WTC11 (cell line): Measurements from ENCODE around the gene FRMD5. TPM values are rescaled to one million over a fixed set of nuclear protein-coding genes. Genes with fewer than 3 reads are reported as not detected.

Source experiments
- ATAC-seq: fragments of 200-7000 bp; cut with Tn5 transposase; 2 replicates; pipeline ENCODE4 v1.10.0; 2021; ENCODE audit warnings: mild to moderate bottlenecking, moderate library complexity
- CTCF ChIA-PET: fragments of 300-600 bp; sonication (Branson Sonifier 250); formaldehyde crosslinking; loops from one replicate; lab custom pipeline; 2021; ENCODE audit warnings: antibody characterized with exemption; lab: Charles Lee
- POLR2A ChIA-PET: fragments of 350-600 bp; sonication (Branson Sonifier 250); formaldehyde crosslinking; loops from one replicate; lab custom pipeline; 2021; ENCODE audit warnings: antibody characterized with exemption; lab: Charles Lee
- DNase-seq: peaks from one replicate; pipeline ENCODE4 v3.0.0; 2021; ENCODE audit warnings: low spot score
- H3K27ac Mint-ChIP-seq: 2 replicates; pipeline ENCODE4 v1.8.0; 2021; ENCODE audit warnings: mixed read lengths
- H3K27me3 Mint-ChIP-seq: 2 replicates; pipeline ENCODE4 v1.8.0; 2021; ENCODE audit warnings: low read depth, mild to moderate bottlenecking, moderate library complexity, mixed read lengths
- H3K36me3 Mint-ChIP-seq: 2 replicates; pipeline ENCODE4 v1.8.0; 2021; ENCODE audit warnings: mixed read lengths
- H3K4me1 Mint-ChIP-seq: 2 replicates; pipeline ENCODE4 v1.8.0; 2022; ENCODE audit warnings: mixed read lengths
- H3K4me3 Mint-ChIP-seq: 2 replicates; pipeline ENCODE4 v1.8.0; 2021; ENCODE audit warnings: mild to moderate bottlenecking, moderate library complexity, mixed read lengths
- H3K9me3 Mint-ChIP-seq: 2 replicates; pipeline ENCODE4 v1.8.0; 2021; ENCODE audit warnings: mixed read lengths
- ARID4B ChIP-seq: sonication (generic); formaldehyde crosslinking; IDR thresholded peaks from 2 replicates; pipeline ENCODE4 v1.8.0; 2023; ENCODE audit warnings: missing genetic modification reagents, mild to moderate bottlenecking, borderline replicate concordance
- ATF1 ChIP-seq: sonication (generic); formaldehyde crosslinking; IDR thresholded peaks from 2 replicates; pipeline ENCODE4 v1.8.1; 2023; ENCODE audit warnings: mild to moderate bottlenecking, moderate library complexity, missing genetic modification reagents
- E2F1 ChIP-seq: sonication (generic); formaldehyde crosslinking; IDR thresholded peaks from 2 replicates; pipeline ENCODE4 v1.8.0; 2022; ENCODE audit warnings: mild to moderate bottlenecking, missing genetic modification reagents
- E2F4 ChIP-seq: sonication (generic); formaldehyde crosslinking; IDR thresholded peaks from 2 replicates; pipeline ENCODE4 v1.8.1; 2022; ENCODE audit warnings: low read depth, mild to moderate bottlenecking, moderate library complexity, missing genetic modification reagents, borderline replicate concordance
- ELF4 ChIP-seq: sonication (generic); formaldehyde crosslinking; IDR thresholded peaks from 2 replicates; pipeline ENCODE4 v1.8.1; 2022; ENCODE audit warnings: low read depth, mild to moderate bottlenecking, moderate library complexity, missing genetic modification reagents
- FOXJ3 ChIP-seq: sonication (generic); formaldehyde crosslinking; IDR thresholded peaks from 2 replicates; pipeline ENCODE4 v1.9.0; 2021; ENCODE audit warnings: missing genetic modification reagents, mild to moderate bottlenecking, borderline replicate concordance
- FOXK1 ChIP-seq: sonication (generic); formaldehyde crosslinking; IDR thresholded peaks from 2 replicates; pipeline ENCODE4 v1.8.0; 2022; ENCODE audit warnings: mild to moderate bottlenecking, moderate library complexity, missing genetic modification reagents
- FOXP1 ChIP-seq: sonication (generic); formaldehyde crosslinking; IDR thresholded peaks from 2 replicates; pipeline ENCODE4 v1.8.0; 2022; ENCODE audit warnings: missing genetic modification reagents, mild to moderate bottlenecking, moderate library complexity, borderline replicate concordance
- FOXP4 ChIP-seq: sonication (generic); formaldehyde crosslinking; IDR thresholded peaks from 2 replicates; pipeline ENCODE4 v1.8.0; 2022; ENCODE audit warnings: mild to moderate bottlenecking, missing genetic modification reagents
- IRF1 ChIP-seq: sonication (generic); formaldehyde crosslinking; IDR thresholded peaks from 2 replicates; pipeline ENCODE4 v1.8.0; 2023; ENCODE audit warnings: missing genetic modification reagents
- MLX ChIP-seq: sonication (generic); formaldehyde crosslinking; IDR thresholded peaks from 2 replicates; pipeline ENCODE4 v1.8.1; 2023; ENCODE audit warnings: mild to moderate bottlenecking, missing genetic modification reagents, moderate library complexity
- NR3C1 ChIP-seq: sonication (generic); formaldehyde crosslinking; conservative IDR thresholded peaks from 2 replicates; pipeline ENCODE4 v1.8.1; 2023; ENCODE audit warnings: low read depth, mild to moderate bottlenecking, missing genetic modification reagents
- PREB ChIP-seq: sonication (generic); formaldehyde crosslinking; IDR thresholded peaks from 2 replicates; pipeline ENCODE4 v1.8.1; 2022; ENCODE audit warnings: mild to moderate bottlenecking, missing genetic modification reagents, moderate library complexity, borderline replicate concordance
- PRRX2 ChIP-seq: fragments of 250-450 bp; sonication (Bioruptor Pico); IDR thresholded peaks from 2 replicates; pipeline ENCODE4 v1.8.0; 2021; ENCODE audit warnings: mild to moderate bottlenecking
- TEAD1 ChIP-seq: sonication (generic); formaldehyde crosslinking; IDR thresholded peaks from 2 replicates; pipeline ENCODE4 v1.8.0; 2022; ENCODE audit warnings: mild to moderate bottlenecking, missing genetic modification reagents
- ZBTB43 ChIP-seq: sonication (generic); formaldehyde crosslinking; IDR thresholded peaks from 2 replicates; pipeline ENCODE4 v1.8.1; 2023; ENCODE audit warnings: mild to moderate bottlenecking, missing genetic modification reagents
- ZNF138 ChIP-seq: sonication (generic); formaldehyde crosslinking; conservative IDR thresholded peaks from 2 replicates; pipeline ENCODE4 v1.8.1; 2022; ENCODE audit warnings: mild to moderate bottlenecking, moderate library complexity, missing genetic modification reagents
- ZNF396 ChIP-seq: fragments of 250-450 bp; sonication (Bioruptor Pico); IDR thresholded peaks from 2 replicates; pipeline ENCODE4 v1.8.0; 2021; ENCODE audit warnings: mild to moderate bottlenecking, moderate library complexity, borderline replicate concordance
- ZNF416 ChIP-seq: fragments of 250-450 bp; sonication (Bioruptor Pico); IDR thresholded peaks from 2 replicates; pipeline ENCODE4 v1.9.0; 2021; ENCODE audit warnings: mild to moderate bottlenecking, inconsistent platforms
- ZNF423 ChIP-seq: fragments of 250-450 bp; sonication (Bioruptor Pico); IDR thresholded peaks from 2 replicates; pipeline ENCODE4 v2.1.2; 2022; ENCODE audit warnings: mild to moderate bottlenecking, moderate library complexity
- ZSCAN18 ChIP-seq: fragments of 250-450 bp; sonication (Bioruptor Pico); IDR thresholded peaks from 2 replicates; pipeline ENCODE4 v2.1.2; 2022; ENCODE audit warnings: mild to moderate bottlenecking, moderate library complexity
- total RNA-seq: library from RNA; stranded (reverse); gene quantifications from 3 replicates; pipeline ENCODE4 v1.2.3, GENCODE V29; 2021

FRMD5 gene
- total RNA-seq, 1 experiment from 2014 or later = 14.1 TPM

GRCh38 chr15:43893956-43894355, 301.1 kb downstream of the FRMD5 start:
- POLR2A ChIA-PET = no interaction called here
- peaks cover 11% of the 10 kb centered on the region for H3K4me1 Mint-ChIP-seq
- 0 out of 2 replicates have a peak, but pooled peaks cover 13% of the 10 kb centered on the region for H3K36me3 Mint-ChIP-seq
- TF ChIP-seq FOXK1 (no peak), ZNF423 (CRISPR knock-in tag) (no peak), ZNF396 (CRISPR knock-in tag) (no peak), ATF1 (no peak), FOXJ3 (CRISPR knock-in tag) (no peak), NR3C1 (CRISPR knock-in tag) (no peak), PRRX2 (CRISPR knock-in tag) (no peak), FOXP4 (CRISPR knock-in tag) (no peak), E2F1 (CRISPR knock-in tag) (no peak), TEAD1 (CRISPR knock-in tag) (no peak), ARID4B (CRISPR knock-in tag) (no peak), ZBTB43 (no peak)
- no peak overlapping the region for H3K27ac Mint-ChIP-seq
- no peaks in the 10 kb centered on the region for H3K27me3 Mint-ChIP-seq
- no peaks in the 10 kb centered on the region for H3K9me3 Mint-ChIP-seq
- ATAC-seq (no peak), DNase-seq (no peak)
- H3K4me3 Mint-ChIP-seq = no peak overlapping the region
- CTCF ChIA-PET = interaction anchor here (1.4 kb wide), 1 partner anchor 12 kb away, joined by 3 read pairs; no protein-coding TSS in a partner anchor

- DNase-seq = no peak
- ATAC-seq = no peak
- Mint-ChIP-seq H3K36me3 (peaks cover 8% of the 10 kb centered on the region), H3K4me1 (peaks cover 7% of the 10 kb centered on the region; the same call in 1 of the 2 replicates), H3K4me3 (no peak overlapping the region), H3K27ac (no peak overlapping the region), H3K9me3 (no peaks in the 10 kb centered on the region), H3K27me3 (no peaks in the 10 kb centered on the region)
- ChIA-PET CTCF (no interaction called here), POLR2A (no interaction called here)
- no peak for TF ChIP-seq TEAD1 (CRISPR knock-in tag)
- TF ChIP-seq ZNF423 (CRISPR knock-in tag) = no peak
- TF ChIP-seq PREB (CRISPR knock-in tag) = no peak
- TF ChIP-seq ELF4 (CRISPR knock-in tag) = no peak
- TF ChIP-seq E2F4 (CRISPR knock-in tag) = no peak
- no peak for TF ChIP-seq ZNF138
- no peak for TF ChIP-seq ZNF416 (CRISPR knock-in tag)
- TF ChIP-seq FOXP1 = no peak
- no peak for TF ChIP-seq IRF1 (CRISPR knock-in tag)
- TF ChIP-seq ZSCAN18 (CRISPR knock-in tag) = no peak
- no peak for TF ChIP-seq MLX
Measured at GRCh38 chr15:43889042-43889441, 306.0 kb downstream of the FRMD5 start.
